HG03469 (cell line): ENCODE results near the gene OFD1.
"Not testable (repeated sequence)": the region's sequence is repeated elsewhere in the genome, so short reads cannot be mapped to it uniquely, and the experiment has no call there.

Source experiments
- ATAC-seq: cut with Tn5 transposase; IDR thresholded peaks from one replicate; pipeline ENCODE4 v1.9.1; 2021; ENCODE audit warnings: mild to moderate bottlenecking, moderate library complexity, moderate number of reproducible peaks; ENCODE audit not compliant: unreplicated experiment

Gene OFD1

DNA sequence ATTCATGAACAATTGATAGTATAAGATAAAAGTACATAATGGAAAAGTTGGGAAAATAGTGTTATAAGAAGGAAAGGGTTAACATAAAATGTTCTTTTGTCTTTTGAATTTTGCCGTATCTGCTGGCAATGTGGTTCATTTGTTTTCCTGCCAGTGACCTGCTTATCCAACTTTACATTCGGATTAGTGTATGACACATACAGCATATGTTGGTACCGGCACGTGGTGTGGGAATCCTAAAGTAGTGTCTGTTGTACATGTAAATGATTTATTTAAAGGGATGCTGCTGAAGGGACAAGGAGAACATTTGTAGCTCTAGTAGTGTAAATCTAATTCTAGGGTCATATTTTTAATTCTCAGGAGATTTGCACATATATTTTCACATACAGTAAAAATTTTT, 34.2 kb upstream of the OFD1 start:
- ATAC-seq: no peak

- ATAC-seq: no peak
Observed at GRCh38 chrX:13702111-13702789, 32.3 kb upstream of the OFD1 start.

GRCh38 chrX:13703135-13703534, 31.4 kb upstream of the OFD1 start:
- no peak for ATAC-seq

DNA sequence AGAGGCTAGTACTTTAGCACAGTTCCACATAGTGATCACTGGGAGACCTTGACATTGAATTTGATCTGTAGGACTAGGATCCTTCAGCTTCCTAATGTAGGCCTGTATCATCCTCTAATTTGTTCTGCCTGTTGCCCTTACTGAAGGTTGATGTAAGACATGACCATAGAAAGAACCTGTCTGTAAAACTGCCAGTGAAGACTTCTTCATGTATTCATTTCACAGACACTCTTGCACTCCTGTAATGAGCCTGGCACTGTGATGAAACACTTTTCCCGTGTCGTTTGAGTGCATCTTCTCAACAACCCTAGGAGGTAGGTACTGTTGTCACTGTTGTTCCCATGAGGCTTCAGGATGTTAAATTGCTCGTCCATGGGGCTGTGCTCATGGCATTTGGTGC, 31.0 kb upstream of the OFD1 start:
- no peak for ATAC-seq

DNA sequence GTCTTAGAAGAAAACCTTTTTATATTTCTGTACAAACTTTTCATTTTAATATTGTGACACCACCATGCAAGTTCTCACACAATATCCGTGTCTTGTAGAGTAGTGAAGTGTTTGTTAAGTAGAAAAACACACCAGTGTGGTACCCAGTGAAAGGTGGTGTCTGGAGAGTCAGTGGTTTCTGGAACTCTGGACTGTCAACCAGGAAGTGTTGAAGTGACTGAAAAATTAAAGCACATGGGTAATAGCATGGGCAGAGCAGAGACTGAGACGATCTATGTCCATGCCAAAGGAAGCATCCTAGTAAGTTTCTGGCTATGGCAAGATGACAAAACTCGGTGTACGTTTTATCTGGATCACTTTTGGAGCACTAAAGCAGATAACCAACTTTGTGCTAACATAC, 23.4 kb upstream of the OFD1 start:
- no peak for ATAC-seq

DNA sequence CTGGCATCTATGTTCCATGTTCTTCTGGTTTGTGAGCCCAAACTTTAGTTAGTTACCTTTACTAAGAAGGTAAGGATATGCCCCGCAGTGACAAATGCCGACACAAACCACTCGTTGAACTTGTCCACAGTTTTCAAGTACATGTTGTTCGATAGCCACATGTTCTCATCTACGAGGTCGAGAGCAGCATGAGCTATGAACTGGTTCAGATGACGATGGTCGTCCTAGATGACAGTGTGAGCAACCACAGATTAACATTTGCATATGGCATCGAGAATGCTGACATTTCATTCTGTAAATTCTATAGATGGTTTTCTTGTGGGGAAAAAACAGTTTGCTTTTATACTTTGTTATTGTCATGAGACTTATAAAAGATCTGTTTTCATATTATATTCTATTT, 18.1 kb upstream of the OFD1 start:
- no peak for ATAC-seq

GRCh38 chrX:13716905-13717304, 17.6 kb upstream of the OFD1 start:
- no peak for ATAC-seq

DNA sequence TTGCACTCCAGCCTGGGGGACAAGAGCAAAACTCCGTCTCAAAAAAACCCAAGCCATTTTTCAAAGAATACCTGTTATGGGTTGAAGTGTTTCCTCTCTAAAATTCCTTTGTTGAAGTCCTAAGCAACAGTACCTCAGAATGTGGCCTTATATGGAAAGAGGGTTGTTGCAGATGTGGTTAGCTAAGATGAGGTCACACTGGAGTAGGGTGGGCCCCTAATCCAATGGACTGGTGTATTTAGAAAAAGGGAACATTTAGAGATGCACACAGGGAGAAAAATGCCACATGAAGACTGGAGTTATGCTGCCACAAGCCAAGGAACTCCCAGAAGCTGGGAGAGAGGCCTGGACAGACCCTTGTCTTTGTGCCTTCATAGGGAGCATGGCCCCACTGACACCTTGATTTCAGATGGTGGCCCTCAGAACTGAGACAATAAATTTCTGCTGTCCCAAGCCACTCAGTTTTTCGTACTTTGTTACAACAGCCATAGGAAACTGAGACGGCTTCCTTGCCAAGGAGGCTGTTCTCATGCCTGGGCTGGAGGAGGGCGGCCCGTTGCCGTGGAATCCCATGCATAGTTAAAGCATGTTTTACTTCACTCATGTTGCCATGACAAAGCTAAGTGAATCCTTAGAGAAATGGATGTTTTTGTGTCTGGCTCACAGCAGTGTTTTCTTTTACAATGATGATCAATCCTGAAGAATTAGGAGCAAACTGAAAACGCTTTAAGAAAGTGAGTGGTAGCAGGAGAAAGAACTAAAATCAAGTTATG, 16.7 kb upstream of the OFD1 start:
- ATAC-seq: no peak

- no peak for ATAC-seq
Observed at GRCh38 chrX:13719192-13719856, 15.2 kb upstream of the OFD1 start.

GRCh38 chrX:13721371-13721770, 13.2 kb upstream of the OFD1 start:
- no peak for ATAC-seq

GRCh38 chrX:13721819-13722519, 12.6 kb upstream of the OFD1 start:
- ATAC-seq: no peak

- ATAC-seq: not testable (repeated sequence)
Observed at GRCh38 chrX:13724878-13725277, 9.7 kb upstream of the OFD1 start.

- not testable (repeated sequence) for ATAC-seq
Observed at GRCh38 chrX:13726583-13726982, 8.0 kb upstream of the OFD1 start.

GRCh38 chrX:13730523-13730922, 4.0 kb upstream of the OFD1 start:
- not testable (repeated sequence) for ATAC-seq

DNA sequence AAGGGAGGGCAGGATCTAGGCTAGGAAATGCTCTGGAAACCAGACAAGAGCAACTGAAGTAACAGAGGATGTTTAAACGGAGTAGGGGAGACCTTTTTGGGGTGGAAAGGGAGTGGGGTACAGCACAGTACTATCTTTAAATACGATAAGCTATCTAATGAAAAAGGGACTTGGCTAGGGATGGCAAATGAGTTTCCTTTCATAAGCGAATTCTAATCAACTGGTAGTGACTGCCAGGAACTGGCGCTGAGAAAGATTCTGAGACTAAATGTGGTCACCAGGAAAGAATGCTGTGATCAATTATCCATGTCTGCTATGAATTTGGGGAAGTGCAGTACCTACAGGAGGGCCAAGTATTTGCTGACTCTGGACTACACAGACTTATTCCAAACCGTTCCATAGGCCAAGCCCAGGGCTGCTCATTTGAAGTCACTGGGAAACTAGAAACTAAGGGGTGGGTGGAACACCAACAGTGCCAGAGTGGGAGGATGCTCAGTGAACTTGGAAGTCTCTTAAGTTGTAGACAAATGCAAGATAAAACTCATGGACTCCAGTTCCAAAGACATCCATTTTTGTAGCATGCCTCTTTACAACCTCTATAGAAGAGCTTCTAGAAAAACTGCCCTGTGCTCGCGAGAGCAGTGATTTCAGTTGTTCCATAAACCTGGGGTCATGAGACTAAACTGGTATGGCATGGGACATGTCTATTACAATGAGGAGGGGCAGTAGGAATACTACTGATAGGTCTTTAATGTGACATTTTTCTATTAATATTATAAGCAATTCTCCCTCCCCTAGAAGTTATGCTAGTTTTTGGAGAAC, 2.1 kb upstream of the OFD1 start:
- no peak for ATAC-seq

DNA sequence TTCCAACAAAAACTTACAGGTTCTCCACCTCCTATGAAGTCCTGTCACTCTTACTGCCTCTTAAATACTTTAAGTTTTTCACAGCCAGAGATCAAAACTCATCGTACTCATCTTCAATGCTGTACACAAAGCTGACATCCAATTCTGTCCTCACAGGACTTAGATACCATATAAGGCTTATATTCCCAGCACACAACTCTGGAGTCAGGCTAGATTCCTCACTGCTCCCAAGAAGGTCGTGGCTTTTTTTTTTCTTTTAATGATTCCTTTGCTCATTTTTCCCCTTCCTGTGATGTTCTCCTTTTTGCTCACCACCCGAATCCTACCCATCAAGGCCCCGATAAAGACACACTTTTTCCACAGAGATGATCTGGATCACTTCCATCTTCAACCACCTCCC, 1.0 kb upstream of the OFD1 start:
- ATAC-seq: no peak

DNA sequence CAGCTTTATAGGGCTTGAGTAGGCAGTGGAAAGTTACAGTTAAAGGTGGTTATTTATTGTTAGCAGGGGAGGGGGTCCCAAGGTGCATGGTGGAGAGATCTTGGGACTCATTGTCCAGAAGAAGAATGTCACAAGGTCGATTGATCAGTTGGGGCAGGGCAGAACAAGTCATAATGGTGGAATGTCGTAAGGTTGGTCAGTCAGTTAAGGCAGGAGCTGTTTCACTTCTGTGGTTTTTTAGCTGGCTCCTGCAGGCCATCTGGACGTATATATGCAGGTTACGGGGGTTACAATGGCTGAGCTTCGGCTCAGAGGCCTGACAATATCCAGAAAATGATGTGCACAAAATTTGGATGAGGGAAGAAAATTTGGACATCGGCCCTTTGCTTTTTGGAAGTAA, 7.1 kb downstream of the OFD1 start:
- no peak for ATAC-seq

GRCh38 chrX:13742397-13743176, 8.0 kb downstream of the OFD1 start:
- peak; percentile 83 for ATAC-seq

DNA sequence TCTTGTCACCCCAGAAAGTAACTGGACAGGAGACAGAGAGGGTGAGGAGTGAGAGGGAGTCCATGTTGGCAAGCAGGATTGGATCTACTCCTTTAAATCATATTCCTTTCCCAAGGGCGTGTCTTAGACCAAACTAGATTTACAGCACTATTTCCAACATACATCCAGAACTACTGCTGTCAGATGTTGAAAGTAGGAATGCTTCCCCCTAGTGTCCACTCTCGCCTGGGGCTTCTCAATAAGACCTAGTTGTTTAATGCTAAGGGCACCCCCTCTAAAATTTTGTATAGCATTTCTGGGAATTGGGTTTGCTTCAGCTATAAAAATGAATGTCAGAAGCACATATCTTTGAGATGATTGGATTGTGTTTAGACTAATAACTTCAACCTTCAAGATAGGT, 13.3 kb downstream of the OFD1 start:
- no peak for ATAC-seq

DNA sequence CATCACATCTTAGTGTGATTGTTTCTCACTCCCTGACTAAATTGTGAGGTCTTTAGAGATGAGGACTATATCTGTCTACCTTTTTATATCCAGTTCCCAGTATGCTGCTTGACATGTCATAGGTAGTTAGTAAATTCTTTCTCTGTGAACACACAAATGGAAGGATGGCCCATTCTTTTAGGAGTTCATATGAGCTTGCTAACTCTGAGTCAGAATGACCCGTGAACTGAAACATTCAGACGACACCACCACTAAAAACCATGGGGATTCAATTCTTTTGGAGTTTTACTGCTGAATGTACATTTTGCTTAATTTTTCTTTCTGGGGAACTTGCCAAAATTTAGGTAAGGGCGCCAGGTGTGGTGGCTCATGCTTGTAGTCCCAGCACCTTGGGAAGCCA, 13.9 kb downstream of the OFD1 start:
- no peak for ATAC-seq
